ENCODE data around the gene FAM181B.
"Not testable (repeated sequence)": the region's sequence is repeated elsewhere in the genome, so short reads cannot be mapped to it uniquely, and the experiment has no call there.

FAM181B gene

DNA sequence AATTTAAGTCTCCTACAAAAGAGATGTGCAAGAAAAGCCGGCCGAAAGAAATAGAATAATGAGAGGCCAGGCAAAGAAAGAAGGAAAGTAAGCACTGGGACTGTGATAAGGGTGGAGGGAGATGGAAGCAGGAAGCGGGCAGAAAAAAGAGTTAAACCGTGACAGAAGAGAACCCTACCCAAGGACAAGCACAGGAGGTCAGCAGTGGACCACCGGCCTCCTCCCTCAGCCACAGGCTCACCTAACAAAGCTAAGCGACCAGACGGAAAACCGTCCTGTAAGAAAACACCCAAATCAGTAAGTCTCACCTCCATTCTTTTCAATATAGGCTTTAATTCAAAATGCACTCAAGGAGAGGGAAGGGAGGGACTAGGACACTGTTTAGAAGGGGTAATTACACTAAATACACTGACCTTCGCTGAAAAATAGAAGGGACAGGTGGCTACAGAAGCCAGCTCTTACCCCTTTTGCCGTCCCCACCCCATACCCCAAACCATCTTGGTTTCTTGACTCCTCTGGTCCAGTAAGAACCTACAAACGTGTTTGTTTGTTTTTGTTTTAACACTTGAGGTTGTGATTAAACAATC, 1.9 kb downstream of the FAM181B start:
- no peak for DNase-seq

DNA sequence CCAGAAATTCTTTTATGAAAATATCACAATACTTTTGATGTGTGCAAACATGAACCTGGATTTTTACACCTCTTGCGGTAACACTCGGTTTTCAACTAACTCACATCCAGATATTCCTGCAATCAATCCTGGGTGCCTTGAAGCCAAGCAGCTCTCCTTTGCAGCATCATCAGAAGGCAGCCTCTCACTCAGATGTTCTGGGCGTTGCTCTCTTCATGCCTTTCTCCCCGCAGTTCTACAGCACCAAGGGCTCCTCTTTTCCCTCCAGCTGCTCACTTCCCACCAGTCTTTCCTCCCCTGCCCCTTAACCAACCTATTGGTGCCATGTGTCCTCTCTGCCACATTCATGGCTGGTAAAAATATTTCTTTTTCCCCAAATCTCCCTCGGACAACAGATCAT, 2.9 kb downstream of the FAM181B start:
- DNase-seq: no peak

DNA sequence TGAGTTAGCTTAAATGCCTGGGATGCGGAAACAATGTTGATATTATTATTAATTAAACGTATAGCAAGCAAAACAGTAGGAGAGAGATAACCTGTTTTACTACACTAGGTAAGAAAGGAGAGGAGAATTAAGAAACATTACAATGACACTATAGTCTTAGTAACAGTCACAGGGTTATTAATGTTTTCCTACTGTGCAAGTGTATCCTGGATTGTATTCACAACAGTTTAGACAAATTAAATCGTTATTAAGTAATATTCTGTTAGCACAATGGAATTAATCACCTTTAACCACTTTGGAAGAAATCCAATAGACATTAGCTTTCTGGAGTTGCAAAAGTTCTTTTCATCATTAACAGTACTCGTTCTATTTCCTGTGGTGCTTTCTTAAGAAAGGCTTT, 3.4 kb downstream of the FAM181B start:
- DNase-seq: no peak

DNA sequence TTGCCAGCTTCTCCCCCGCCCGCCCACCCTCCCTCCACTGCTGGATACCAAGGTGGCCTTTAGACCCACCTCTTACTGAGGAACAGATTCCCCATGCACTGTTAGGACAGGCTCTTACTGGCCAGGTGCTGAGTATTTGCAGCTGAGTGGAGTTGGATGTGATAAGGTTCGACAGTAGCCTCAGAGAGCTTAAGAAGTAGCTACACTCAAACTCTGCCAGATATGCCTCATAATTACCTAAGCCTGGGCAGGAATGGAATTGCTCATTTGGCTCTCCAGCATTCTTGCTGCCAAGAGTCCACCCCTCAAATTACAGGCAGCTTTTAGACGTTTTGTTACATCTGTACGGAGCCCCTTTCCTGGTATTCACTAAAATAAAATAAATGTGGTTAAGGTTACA, 9.6 kb downstream of the FAM181B start:
- no peak for DNase-seq

DNA sequence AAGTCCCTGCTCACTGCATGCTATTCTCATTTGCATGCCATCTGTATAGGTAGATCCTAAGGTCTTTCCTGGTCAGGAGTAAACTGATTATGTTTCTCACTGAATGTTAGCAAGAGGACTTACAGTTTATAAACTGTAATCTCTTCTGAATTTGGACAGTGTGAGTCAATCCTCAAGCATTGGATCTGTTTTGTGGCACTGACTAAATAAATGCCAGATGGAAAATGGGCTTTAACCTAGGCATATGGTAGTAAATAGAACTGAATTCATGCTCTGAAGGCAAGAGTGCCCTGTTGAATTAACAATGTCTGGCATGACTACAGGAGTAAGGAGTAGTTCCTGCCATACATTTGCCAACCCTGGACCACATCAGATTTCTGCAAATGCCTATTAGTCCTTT, 11.4 kb downstream of the FAM181B start:
- DNase-seq: no peak

DNA sequence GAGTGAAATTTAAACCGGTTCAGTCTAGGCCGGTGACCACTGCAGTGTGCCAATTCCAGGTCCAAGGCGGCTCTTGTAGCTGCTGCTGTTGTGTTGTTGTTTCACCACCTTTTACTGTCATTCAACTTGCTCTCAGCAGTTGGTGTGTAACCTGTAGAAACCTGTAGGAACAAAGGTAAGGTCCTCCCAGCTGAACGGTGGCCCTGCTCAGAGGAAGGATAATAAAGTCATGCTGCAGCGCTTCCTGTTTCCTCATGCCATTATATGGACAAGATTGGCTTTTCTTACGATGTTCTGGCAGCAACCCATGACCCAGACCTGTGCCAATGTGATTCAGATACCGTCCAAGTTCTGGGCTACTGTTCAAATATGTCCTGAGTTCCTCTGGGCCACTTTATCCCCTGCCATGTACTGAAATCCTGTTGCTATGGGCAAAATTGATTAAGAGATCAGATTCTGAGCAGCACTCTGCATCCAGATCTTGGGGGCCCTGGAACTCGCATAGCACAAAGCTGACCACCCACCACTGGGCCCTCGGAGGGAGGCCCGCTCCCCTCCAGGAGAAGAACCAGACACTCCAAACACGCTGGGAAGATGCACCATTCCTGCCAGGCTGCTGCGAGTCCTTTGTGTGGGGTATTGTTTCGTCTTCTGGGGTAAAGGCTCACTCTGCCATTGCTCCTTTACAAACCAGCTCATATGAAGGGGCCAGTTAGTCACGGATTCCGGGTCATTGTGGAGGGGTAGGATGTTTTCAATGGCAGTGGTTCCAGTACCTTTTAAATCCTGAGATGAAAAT, 13.2 kb downstream of the FAM181B start:
- DNase-seq: no peak

DNA sequence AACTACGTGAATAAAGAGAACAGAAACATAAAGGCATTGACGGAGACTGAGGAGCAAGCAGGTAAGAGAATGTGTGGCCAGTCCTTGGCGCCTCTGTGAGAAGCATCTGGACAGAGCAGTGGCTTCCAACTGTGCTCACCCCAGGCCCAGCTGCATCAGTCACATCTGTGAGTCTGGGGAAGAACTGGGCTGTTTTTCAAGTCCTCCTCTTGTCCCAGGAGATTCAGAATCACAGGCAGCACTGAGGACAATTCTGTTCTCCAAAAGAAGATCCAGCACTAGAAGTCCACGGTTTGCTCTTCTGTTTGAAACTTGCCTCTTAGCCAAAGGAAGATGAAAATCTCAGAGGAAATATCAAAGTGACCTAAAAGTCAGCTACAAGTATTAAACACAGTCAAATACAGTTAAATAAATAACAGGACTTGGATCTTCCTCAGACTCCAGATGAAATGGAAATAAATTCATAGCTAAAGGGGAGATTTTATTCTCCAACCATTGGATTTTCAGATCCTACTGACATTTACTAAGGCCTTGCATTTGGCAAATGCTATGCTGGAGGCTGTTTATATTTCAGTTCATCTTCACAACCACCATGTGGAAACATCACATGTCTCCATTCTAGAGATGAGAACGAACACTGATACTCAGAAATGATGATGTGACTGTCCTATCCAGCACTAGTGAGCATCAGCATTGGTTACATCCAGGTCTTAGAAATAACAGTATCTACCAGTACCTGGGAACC, 14.1 kb downstream of the FAM181B start:
- DNase-seq: no peak

DNA sequence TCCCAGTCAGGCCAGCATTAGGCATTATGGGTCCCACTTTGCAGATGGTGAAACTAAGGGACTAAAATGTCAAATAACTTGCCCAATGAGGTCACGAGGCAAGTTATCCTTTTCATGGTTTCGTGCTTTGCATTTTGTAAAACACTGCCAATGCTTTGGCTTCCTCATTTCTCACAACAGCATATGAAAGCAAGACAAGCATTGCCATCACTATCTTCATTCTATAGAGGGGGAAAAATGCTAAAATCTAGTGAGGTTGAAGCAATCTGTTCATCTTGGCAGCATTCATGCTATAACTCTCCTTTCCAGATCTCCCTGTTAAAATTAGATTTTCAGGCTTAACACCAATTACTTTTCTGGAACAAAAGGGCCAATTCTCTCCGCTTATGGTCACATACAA, 14.8 kb downstream of the FAM181B start:
- no peak for DNase-seq

DNA sequence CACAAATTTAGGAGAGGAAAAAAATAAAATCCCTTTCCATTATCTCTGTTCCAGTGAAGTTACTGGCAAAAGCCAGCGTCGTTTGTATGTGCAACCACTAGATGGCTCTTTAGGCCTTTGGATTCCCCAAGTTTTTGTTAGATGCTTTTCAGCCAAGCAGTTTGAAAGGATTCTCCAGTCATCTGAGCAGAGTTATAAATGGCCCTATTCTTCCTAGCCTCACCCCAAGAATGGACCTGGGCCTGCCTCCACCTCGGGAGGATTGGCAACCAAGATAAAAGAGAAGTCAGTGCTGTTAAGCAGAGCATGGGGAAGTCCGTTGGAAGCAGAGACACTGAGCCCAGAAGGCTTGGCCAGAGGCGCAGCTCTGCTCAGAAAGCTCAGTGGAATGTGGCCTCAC, 15.4 kb downstream of the FAM181B start:
- DNase-seq: peak; percentile 64

DNA sequence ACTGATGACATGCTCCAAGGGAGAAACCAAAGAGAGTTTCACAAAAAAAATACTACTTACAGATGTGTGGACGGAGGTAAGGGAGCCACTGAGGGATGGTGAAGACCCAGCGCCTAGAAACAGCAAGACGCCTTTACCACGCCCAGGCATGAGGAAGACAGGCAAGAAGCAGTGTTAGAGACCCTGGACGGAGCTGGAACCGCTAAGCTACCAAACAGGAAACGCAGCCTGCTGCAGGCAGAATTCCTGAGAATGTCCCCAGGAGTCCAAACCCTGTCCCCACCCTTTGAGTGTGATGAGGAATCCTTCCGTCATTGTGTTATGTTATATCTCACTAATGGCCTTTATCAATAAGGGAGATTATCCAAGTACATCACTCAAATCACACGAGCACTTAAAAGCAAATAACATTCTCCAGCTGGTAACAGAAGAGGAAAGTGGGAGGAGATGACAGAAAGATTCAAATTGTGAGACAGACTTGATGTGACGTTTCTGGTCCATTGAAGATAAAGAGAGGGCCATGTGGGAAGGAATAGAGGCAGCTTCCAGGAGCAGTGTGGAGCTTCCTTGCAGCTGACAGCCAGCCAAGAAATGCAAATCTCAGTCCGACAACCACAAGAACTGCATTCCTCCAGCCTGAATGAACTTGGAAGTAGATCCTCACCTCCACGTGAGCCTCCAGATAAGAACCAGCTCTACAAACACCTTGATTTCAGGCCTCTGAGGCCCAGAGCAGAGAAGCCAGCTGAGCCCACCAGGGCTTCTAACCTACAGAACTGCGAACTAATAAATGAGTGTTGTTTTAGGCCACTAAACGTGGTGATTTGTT, 19.1 kb downstream of the FAM181B start:
- DNase-seq: no peak

DNA sequence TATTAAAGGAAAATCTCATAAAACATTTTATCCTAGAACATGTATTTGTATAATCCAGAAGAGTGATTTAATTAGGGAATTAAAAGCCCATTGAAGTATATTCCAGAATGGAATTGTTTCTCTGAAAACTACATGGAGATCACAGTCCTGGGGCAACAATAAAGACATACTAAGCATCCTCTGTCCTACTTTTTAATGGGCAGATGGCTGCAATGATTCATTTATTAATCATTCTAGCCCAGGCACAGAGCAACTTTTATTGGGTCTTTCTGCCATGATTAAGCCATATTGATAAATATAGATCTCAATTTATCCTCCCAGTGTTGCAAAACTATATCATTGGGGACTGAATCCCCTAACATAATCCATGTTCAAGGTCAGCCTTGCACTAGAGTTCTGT, 22.0 kb downstream of the FAM181B start:
- no peak for DNase-seq

DNA sequence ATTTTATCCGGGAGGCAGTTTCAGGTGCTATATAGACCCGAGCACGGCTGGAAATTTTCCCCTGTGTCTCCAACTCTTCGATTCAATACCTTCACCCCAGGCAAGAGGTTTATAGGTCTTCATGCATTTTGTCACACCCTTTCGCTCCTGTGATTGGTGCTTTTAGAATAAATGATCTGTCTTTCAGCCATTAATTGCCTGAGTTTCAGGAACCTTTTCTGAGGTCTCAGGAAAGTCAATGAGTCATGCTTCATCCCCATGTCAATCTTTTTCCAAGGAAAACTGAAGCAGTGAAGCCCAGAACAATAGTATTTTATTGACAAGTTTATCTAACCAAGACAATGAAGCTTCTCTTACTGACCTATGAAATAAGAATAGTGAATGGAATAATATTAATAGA, 29.9 kb downstream of the FAM181B start:
- DNase-seq: no peak

DNA sequence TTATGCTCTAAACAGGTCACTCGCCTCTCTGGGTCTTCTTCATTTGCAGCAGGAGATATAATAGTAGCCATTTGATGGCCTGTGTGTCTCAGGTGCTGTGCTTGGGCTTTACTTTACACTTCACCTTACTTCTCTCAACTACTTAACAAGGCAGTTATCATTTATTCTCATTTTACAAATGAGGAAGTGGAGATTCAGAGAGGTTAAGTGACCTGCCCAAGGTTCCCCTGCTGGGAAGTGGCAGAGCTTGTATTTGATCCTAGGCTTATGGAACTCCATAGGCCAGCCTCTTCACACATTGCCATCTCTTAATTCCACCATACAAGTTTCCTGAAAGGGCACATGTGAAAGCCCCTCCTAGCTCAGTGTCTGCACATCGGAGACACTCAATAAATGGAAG, 30.4 kb downstream of the FAM181B start:
- no peak for DNase-seq

DNA sequence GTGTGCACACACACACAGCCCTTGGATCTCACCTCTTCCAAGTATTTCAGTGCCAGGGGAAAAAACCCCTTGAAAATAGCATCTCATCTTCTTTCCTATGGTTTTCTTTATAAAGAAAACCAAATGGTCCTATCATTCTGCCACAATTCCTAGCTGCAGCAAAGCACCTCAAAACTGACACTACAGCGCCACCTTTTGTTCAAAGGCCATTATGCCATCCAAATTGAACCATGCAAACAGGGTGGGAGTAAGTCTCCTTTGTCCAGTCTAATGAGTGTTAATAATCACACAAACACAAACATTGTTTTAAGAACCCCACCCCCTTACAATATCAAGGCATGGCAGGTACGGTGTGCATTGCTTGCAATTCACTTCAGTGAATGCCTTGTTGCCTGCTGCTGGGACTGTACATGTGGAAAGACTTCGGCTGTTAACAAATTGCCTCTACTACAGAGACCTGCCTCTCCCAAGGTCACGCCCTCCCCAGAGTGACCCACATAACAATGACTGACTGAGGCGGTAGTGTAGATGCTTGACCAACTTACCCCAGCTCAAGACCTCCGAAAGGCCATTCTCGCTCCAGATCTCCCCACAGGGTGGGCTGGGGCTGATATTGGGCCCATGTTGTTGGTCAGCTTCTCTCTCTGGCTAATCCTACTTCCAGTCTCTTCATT, 31.7 kb downstream of the FAM181B start:
- peak; percentile 47 for DNase-seq

DNA sequence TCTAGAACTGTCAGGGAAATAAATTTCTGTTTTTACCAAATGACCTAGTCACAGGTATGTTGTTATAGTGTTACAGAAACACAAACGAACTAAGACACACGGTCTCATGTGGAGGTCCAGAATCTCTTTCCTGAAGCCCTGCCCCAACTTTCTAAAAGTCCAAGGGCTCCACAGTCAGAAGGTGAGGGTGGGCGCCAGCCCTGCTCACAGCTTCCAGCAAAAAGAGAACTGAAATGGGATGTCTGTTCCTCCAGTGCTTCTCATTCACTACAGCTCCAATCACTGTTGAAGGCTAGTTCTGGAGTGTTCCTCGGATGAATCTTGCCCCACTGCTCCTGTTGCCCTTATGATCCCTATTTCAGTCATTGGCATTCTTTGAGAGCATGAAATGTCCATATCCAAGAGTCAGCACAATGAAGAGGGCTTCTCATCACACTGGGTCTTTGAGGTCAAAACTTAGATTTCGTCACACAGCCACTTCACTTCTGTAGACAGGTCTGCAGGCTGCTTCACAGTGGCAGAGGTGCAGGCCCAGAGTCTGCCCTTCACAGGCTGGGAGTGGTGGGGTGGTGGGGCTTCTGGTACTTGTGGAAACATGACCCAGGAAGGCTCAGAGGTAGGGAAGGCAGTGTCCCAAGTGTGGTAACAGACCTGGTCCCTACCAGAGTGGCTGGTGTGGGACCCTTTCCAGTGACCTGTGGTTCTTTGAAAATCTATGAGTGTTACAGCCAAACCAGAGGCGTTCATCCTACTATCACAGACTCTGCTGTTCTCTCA, 34.9 kb downstream of the FAM181B start:
- no peak for DNase-seq

DNA sequence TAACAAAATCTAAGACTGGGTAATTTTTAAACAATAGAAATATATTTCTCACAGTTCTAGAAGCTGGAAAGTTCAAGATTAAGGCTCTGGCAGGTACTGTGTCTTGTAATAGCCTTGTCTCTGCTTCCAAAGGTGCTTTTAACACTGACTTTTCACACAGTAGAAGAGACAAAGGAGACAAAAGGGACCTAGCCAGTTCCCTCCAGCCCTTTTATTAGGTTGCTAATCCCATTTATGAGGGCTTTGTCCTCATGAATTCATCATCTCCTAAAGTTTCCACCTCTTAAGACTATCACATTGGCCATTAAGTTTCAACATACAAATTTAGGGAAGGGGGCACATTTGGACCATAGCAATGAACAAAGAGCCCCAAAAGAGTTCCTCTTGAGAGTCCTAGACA, 40.7 kb downstream of the FAM181B start:
- no peak for DNase-seq

DNA sequence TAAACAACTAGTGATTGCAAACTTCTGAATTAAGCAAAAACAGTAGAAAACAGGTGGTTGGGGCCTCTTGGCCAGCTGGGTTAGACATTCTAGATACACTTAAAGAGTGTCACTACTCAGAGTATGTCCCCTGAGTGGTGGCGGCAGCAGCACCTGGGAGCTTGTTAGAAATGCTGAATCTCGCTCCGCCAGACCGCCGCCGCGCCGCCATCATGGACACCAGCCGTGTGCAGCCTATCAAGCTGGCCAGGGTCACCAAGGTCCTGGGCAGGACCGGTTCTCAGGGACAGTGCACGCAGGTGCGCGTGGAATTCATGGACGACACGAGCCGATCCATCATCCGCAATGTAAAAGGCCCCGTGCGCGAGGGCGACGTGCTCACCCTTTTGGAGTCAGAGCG, 44.3 kb downstream of the FAM181B start:
- DNase-seq: not testable (repeated sequence)

DNA sequence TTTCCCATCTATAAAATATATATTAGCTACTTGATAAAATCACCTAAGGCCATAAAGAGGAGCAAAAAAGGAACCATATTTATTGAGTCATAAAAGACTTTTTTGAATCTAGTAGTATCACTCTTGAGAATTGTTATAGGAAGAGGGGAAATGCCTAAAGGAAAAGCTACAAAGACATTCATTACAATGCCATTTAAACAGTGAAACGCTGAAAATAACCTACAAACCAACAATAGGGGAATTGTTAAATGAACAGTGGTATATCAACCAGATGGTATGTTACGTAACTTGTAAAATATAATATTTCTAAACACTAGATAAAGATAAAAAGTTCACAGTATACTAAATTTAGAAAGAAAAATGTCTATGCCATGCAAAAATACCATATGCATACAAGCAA, 47.5 kb downstream of the FAM181B start:
- no peak for DNase-seq

DNA sequence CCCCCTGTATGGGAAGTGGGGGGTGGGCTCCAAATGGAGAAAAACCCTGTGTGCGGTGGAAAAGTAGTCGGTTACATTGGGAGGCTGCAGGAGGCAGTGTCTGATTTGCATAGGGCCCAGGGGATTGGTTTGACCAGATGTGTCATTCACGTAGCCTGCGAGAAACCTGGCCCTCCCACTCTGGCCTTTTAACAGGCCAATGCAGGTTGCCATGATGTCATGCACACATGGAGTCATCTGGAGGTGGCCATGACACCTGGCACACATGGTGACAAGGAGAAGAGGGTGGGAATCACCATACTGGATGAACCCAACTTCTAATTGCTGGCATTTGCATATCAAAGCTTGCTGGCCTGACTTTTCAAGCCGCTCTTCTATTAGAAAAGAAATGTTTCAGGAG, 50.6 kb downstream of the FAM181B start:
- no peak for DNase-seq

DNA sequence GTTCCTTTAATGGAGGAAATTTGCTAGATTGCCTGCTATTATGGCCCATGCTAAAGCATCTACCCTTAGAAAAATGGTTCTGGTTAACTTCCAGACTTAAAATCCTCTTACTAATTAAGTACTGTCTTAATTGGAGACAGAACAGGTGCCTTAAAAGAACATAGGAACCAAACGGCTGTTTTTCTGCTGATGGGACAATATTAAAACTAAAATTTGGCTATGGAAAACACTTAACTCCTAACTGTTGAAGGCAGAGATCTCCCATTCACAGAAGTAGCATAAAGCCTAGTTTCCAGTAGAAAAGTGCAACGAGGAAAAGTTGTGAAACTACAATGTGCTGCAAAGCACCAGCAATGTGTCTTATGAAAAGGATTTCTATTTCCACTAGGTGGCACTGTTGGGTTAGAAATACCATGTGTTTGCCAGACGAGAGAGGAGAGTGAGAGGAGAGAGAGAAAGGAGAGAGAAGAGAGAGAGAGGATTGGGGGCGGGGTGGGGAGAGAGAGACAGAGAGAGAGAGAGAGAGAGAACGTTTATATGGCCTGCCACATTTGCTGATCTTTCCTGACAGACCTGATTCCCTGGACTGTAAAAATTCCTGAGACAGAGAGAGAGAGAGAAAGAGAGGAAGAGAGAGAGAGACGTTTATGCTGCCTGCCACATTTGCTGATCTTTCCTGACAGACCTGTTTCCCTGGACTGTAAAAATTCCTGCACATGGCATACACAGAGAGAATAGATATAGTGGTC, 51.5 kb downstream of the FAM181B start:
- DNase-seq: peak; percentile 64

DNA sequence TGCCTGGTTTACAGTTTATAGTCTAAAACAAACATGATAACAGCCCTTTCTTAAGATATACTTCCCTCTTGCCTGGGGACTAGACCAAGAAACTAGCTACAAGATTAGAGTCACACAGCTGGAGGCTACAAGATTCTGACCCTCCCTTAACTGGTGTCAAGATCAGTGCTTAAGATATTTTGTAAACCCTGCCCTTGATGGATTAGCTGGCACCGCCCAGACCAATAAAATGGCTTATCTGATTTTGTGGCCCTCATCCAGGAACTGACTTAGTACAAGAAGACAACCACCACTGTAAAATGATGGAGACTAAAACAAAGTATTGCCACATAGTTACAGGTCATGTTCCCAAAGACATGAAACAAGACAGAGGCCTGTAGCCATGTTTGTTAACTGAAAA, 53.4 kb downstream of the FAM181B start:
- no peak for DNase-seq
